Measurements from ENCODE around the gene DDIT3. TPM values are rescaled to one million over a fixed set of nuclear protein-coding genes. Genes with fewer than 3 reads are reported as not detected.
"Not testable (repeated sequence)": the region's sequence is repeated elsewhere in the genome, so short reads cannot be mapped to it uniquely, and the experiment has no call there.

DDIT3 gene
- total and polyA plus RNA-seq, 2 donors (not counting 1 experiment from before 2014, with no cell fraction given): 57.8 to 265 TPM

DNA sequence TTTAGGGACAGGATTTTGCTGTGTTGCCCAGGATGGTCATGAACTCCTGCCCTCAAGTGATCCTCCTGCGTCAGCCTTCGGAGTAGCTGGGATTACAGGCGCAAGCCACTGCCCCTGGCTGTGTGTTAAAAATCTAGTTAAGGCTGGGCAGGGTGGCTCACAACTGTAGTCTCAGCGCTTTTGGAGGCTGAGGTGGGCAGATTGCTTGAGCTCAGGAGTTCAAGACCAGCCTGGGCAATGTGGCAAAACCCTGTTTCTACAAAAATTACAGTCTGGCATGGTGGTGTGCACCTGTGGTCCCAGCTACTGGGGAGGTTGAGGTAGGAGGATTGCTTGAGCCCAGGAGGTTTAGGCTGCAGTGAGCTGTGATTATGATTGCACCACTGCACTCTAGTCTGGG, 9.2 kb downstream of the DDIT3 start:
- H3K36me3 ChIP-seq (ENCODE audit: control insufficient read depth, insufficient read depth, low read length): peaks cover 19% of the 10 kb centered on the region
- no peak overlapping the region for H3K9ac ChIP-seq (ENCODE audit: insufficient read depth, low read length)
- H4K20me1 ChIP-seq (ENCODE audit: control insufficient read depth, extremely low read depth, insufficient read depth, low read length): no peaks in the 10 kb centered on the region

DNA sequence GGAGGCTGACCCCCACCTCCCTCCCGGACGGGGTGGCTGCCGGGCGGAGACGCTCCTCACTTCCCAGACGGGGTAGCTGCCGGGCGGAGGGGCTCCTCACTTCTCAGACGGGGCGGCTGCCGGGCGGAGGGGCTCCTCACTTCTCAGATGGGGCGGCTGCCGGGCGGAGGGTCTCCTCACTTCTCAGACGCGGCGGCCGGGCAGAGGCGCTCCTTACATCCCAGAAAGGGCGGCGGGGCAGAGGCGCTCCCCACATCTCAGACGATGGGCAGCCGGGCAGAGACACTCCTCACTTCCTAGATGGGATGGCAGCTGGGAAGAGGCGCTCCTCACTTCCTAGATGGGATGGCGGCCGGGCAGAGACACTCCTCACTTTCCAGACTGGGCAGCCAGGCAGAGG, 12.5 kb downstream of the DDIT3 start:
- not testable (repeated sequence) for H3K4me1 ChIP-seq (ENCODE audit: control insufficient read depth, extremely low read depth, insufficient read depth, low read length); H3K27ac ChIP-seq (ENCODE audit: insufficient read depth, low read length)

More for the DNA sequence above, 9.2 kb downstream of the DDIT3 start:
- no peak for TF ChIP-seq EZH2 (IDR thresholded peaks at IDR 0.05; ENCODE audit: low read length, missing control alignments)
- TF ChIP-seq, protein P1, sequence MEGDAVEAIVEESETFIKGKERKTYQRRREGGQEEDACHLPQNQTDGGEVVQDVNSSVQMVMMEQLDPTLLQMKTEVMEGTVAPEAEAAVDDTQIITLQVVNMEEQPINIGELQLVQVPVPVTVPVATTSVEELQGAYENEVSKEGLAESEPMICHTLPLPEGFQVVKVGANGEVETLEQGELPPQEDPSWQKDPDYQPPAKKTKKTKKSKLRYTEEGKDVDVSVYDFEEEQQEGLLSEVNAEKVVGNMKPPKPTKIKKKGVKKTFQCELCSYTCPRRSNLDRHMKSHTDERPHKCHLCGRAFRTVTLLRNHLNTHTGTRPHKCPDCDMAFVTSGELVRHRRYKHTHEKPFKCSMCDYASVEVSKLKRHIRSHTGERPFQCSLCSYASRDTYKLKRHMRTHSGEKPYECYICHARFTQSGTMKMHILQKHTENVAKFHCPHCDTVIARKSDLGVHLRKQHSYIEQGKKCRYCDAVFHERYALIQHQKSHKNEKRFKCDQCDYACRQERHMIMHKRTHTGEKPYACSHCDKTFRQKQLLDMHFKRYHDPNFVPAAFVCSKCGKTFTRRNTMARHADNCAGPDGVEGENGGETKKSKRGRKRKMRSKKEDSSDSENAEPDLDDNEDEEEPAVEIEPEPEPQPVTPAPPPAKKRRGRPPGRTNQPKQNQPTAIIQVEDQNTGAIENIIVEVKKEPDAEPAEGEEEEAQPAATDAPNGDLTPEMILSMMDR (conservative IDR thresholded peaks at IDR 0.05 in 1 of 2, IDR thresholded peaks at IDR 0.05 in 1 of 2; ENCODE audit: low read depth in 1 of 2, low read length in 2 of 2): no peak
- Histone ChIP-seq H3K4me2 (ENCODE audit: extremely low read depth, insufficient read depth, low read length) (no peak overlapping the region), H2AFZ (ENCODE audit: low read length) (no peak overlapping the region), H3K27ac (ENCODE audit: insufficient read depth, low read length) (no peak overlapping the region), H3K79me2 (ENCODE audit: control insufficient read depth, insufficient read depth, low read length) (no peaks in the 10 kb centered on the region), H3K27me3 (ENCODE audit: control insufficient read depth, insufficient read depth, low read length) (no peaks in the 10 kb centered on the region), H3K4me3 (replicated peaks in 1 of 4; ENCODE audit: control extremely low read depth in 1 of 4, insufficient read depth in 1 of 4, low read depth in 3 of 4, low read length in 4 of 4) (no peak overlapping the region), H3K4me1 (ENCODE audit: control insufficient read depth, extremely low read depth, insufficient read depth, low read length) (no peaks in the 10 kb centered on the region), H3K9me3 (ENCODE audit: control insufficient read depth, insufficient read depth, low read depth, low read length) (no peaks in the 10 kb centered on the region)
- no peak for DNase-seq (ENCODE audit: low read depth in 2 of 2)

DNA sequence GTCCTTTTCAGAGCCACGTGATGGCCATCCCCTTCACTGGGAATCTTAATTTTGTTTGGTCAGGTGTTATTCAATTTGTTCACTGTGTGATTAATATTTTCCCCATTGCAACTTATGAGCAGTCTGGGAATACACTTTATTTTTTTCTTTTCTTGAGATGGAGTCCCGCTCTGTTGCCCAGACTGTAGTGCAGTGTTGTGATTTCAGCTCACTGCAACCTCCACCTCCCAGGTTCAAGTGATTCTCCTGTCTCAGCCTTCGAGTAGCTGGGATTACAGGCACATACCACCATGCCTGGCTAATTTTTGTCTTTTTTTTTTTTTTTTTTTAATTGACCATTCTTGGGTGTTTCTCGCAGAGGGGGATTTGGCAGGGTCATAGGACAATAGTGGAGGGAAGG, 13.8 kb downstream of the DDIT3 start:
- H4K20me1 ChIP-seq (ENCODE audit: control insufficient read depth, extremely low read depth, insufficient read depth, low read length); H3K4me2 ChIP-seq (ENCODE audit: extremely low read depth, insufficient read depth, low read length); H3K4me1 ChIP-seq (ENCODE audit: control insufficient read depth, extremely low read depth, insufficient read depth, low read length); H2AFZ ChIP-seq (ENCODE audit: low read length); H3K36me3 ChIP-seq (ENCODE audit: control insufficient read depth, insufficient read depth, low read length); H3K9ac ChIP-seq (ENCODE audit: insufficient read depth, low read length); H3K4me3 ChIP-seq (replicated peaks in 1 of 4; ENCODE audit: control extremely low read depth in 1 of 4, insufficient read depth in 1 of 4, low read depth in 3 of 4, low read length in 4 of 4); H3K27ac ChIP-seq (ENCODE audit: insufficient read depth, low read length); H3K9me3 ChIP-seq (ENCODE audit: control insufficient read depth, insufficient read depth, low read depth, low read length); H3K27me3 ChIP-seq (ENCODE audit: control insufficient read depth, insufficient read depth, low read length); DNase-seq (ENCODE audit: low read depth in 2 of 2); H3K79me2 ChIP-seq (ENCODE audit: control insufficient read depth, insufficient read depth, low read length): not testable (repeated sequence)

More for the DNA sequence above, 12.5 kb downstream of the DDIT3 start:
- DNase-seq (ENCODE audit: low read depth in 2 of 2); H3K9ac ChIP-seq (ENCODE audit: insufficient read depth, low read length); H3K36me3 ChIP-seq (ENCODE audit: control insufficient read depth, insufficient read depth, low read length); H4K20me1 ChIP-seq (ENCODE audit: control insufficient read depth, extremely low read depth, insufficient read depth, low read length); H3K4me2 ChIP-seq (ENCODE audit: extremely low read depth, insufficient read depth, low read length); H2AFZ ChIP-seq (ENCODE audit: low read length); H3K4me3 ChIP-seq (replicated peaks in 1 of 4; ENCODE audit: control extremely low read depth in 1 of 4, insufficient read depth in 1 of 4, low read depth in 3 of 4, low read length in 4 of 4); H3K9me3 ChIP-seq (ENCODE audit: control insufficient read depth, insufficient read depth, low read depth, low read length); H3K79me2 ChIP-seq (ENCODE audit: control insufficient read depth, insufficient read depth, low read length); H3K27me3 ChIP-seq (ENCODE audit: control insufficient read depth, insufficient read depth, low read length): not testable (repeated sequence)

DNA sequence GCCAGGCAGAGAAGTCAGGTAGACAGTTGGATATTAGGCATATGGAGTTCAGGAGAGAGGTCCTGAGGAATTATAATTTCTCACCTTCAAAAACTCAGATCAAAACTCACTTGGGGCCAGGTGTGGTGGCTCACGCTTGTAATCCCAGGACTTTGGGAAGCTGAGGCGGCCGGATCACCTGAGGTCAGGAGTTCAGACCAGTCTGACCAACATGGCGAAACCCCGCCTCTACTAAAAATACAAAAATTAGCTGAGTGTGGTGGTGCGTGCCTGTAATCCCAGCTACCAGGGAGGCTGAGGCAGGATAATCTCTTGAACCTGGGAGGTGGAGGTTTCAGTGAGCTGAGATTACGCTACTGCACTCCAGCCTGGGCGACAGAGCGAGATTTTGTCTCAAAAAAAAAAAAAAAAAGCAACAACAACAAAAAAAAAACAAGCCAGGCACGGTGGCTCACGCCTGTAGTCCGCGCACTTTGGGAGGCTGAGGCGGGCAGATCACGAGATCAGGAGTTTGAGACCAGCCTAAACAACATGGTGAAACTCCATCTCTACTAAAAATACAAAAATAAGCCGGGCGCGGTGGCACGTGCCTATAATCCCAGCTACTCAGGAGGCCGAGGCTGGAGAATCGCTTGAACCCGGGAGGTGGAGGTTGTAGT, 17.9 kb downstream of the DDIT3 start:
- H3K4me3 ChIP-seq (replicated peaks in 1 of 4; ENCODE audit: control extremely low read depth in 1 of 4, insufficient read depth in 1 of 4, low read depth in 3 of 4, low read length in 4 of 4); H3K27ac ChIP-seq (ENCODE audit: insufficient read depth, low read length); H2AFZ ChIP-seq (ENCODE audit: low read length); H3K79me2 ChIP-seq (ENCODE audit: control insufficient read depth, insufficient read depth, low read length); H3K4me1 ChIP-seq (ENCODE audit: control insufficient read depth, extremely low read depth, insufficient read depth, low read length); H3K4me2 ChIP-seq (ENCODE audit: extremely low read depth, insufficient read depth, low read length); H3K9ac ChIP-seq (ENCODE audit: insufficient read depth, low read length); H3K9me3 ChIP-seq (ENCODE audit: control insufficient read depth, insufficient read depth, low read depth, low read length); H3K27me3 ChIP-seq (ENCODE audit: control insufficient read depth, insufficient read depth, low read length); DNase-seq (ENCODE audit: low read depth in 2 of 2); H4K20me1 ChIP-seq (ENCODE audit: control insufficient read depth, extremely low read depth, insufficient read depth, low read length): not testable (repeated sequence)
- peaks cover 26% of the 10 kb centered on the region for H3K36me3 ChIP-seq (ENCODE audit: control insufficient read depth, insufficient read depth, low read length)
